HCT116 (cell line): ENCODE data around the gene PRPSAP1. TPM values are rescaled to one million over a fixed set of nuclear protein-coding genes. Genes with fewer than 3 reads are reported as not detected.

Source experiments
- ATAC-seq: fragments of 200-7000 bp; cut with Tn5 transposase; 2 replicates; pipeline ENCODE4 v1.9.1; 2020; ENCODE audit warnings: mild to moderate bottlenecking, moderate library complexity
- BruUV-seq: library from RNA; stranded (reverse); fragments of 400-500 nt; replicated peaks from 2 replicates; lab custom pipeline; 2021; lab: Mats Ljungman, UMichigan
- CTCF ChIA-PET: fragments of 300-600 bp; sonication (Branson Sonifier 250); formaldehyde crosslinking; loops from one replicate; lab custom pipeline; 2021; ENCODE audit warnings: antibody characterized with exemption; lab: Charles Lee
- POLR2A ChIA-PET: fragments of 300-600, 350-600 bp; sonication (Branson Sonifier 250); formaldehyde crosslinking; loops from one replicate; lab custom pipeline; 2021; ENCODE audit warnings: antibody characterized with exemption; lab: Charles Lee
- RAD21 ChIA-PET, 2 experiments: fragments of 300-600 bp; sonication (Branson Sonifier 250); formaldehyde crosslinking; loops; one replicate each; lab custom pipeline; 2023; ENCODE audit warnings: low total read pairs in 2 of 2; ENCODE audit not compliant: uncharacterized antibody in 2 of 2, unreplicated experiment in 2 of 2, low non-redundant PET in 1 of 2; lab: Charles Lee
- DNase-seq: peaks from one replicate; pipeline ENCODE4 v3.0.0-alpha.2; 2010; ENCODE audit warnings: low read depth, low spot score
- H2AFZ ChIP-seq: fragments of 200-600 bp; shearing (Covaris generic), sonication (generic); 2 replicates; pipeline ENCODE4 v1.6.1; 2017; ENCODE audit warnings: low read depth, mixed run types, mixed read lengths, antibody characterized with exemption, low read length; ENCODE audit not compliant: poor library complexity, severe bottlenecking
- H3K27ac ChIP-seq: 2 replicates; pipeline ENCODE4 v1.5.1; 2012; ENCODE audit warnings: low read depth, low read length
- H3K27me3 ChIP-seq: fragments of 200-600 bp; sonication (generic); 2 replicates; pipeline ENCODE4 v1.6.1; 2016; ENCODE audit warnings: mixed run types, low read length, mixed read lengths; ENCODE audit not compliant: insufficient read depth
- H3K36me3 ChIP-seq, 2 experiments: fragments of 200-500 bp in 1 of 2; fragments of 200-600 bp in 1 of 2; sonication (Bioruptor generic) in 1 of 2; sonication (generic) in 1 of 2; 2 replicates each; pipeline versions ENCODE4 v1.5.1 to v1.6.1; 2014 to 2016; ENCODE audit warnings: low read length in 2 of 2, inconsistent platforms in 1 of 2, mixed read lengths in 1 of 2, mixed run types in 1 of 2; ENCODE audit not compliant: insufficient read depth in 2 of 2, control insufficient read depth in 1 of 2
- H3K4me1 ChIP-seq, 2 experiments: fragments of 200-600 bp in 1 of 2; sonication (generic) in 1 of 2; 2 replicates each; pipeline versions ENCODE4 v1.5.1 to v1.6.1; 2012 to 2017; ENCODE audit warnings: low read length in 2 of 2, inconsistent platforms in 1 of 2, mild to moderate bottlenecking in 1 of 2, mixed read lengths in 1 of 2, mixed run types in 1 of 2, moderate library complexity in 1 of 2; ENCODE audit not compliant: insufficient read depth in 2 of 2, control insufficient read depth in 1 of 2
- H3K4me2 ChIP-seq: fragments of 200-600 bp; sonication (generic); 2 replicates; pipeline ENCODE4 v1.6.1; 2017; ENCODE audit warnings: mixed run types, low read length, mixed read lengths
- H3K4me3 ChIP-seq, 2 experiments: fragments of 200-600 bp in 1 of 2; sonication (generic) in 1 of 2; replicated peaks in 1 of 2; 2 replicates each; pipeline ENCODE4 v1.5.1; 2011 to 2016; ENCODE audit warnings: low read length in 2 of 2, control low read depth in 1 of 2, low read depth in 1 of 2, mild to moderate bottlenecking in 1 of 2, mixed read lengths in 1 of 2, mixed run types in 1 of 2
- H3K79me2 ChIP-seq: fragments of 200-600 bp; sonication (generic); 2 replicates; pipeline ENCODE4 v1.6.1; 2017; ENCODE audit warnings: mild to moderate bottlenecking, mixed run types, low read length, moderate library complexity, mixed read lengths; ENCODE audit not compliant: insufficient read depth
- H3K9ac ChIP-seq: fragments of 200-600 bp; sonication (generic); 2 replicates; pipeline ENCODE4 v1.6.1; 2016; ENCODE audit warnings: low read length, mixed read lengths
- H3K9me2 ChIP-seq: fragments of 200-600 bp; sonication (generic), shearing (Covaris generic); 2 replicates; pipeline ENCODE4 v1.6.1; 2017; ENCODE audit warnings: mixed run types, mild to moderate bottlenecking, moderate library complexity; ENCODE audit not compliant: insufficient read depth
- H3K9me3 ChIP-seq, 2 experiments: fragments of 200-500 bp in 1 of 2; fragments of 200-600 bp in 1 of 2; sonication (Bioruptor generic) in 1 of 2; sonication (generic) in 1 of 2; 2 replicates each; pipeline ENCODE4 v1.6.1; 2014 to 2017; ENCODE audit warnings: low read length in 2 of 2, mixed read lengths in 2 of 2, inconsistent platforms in 1 of 2, low read depth in 1 of 2, mild to moderate bottlenecking in 1 of 2, mixed run types in 1 of 2, moderate library complexity in 1 of 2; ENCODE audit not compliant: control insufficient read depth in 1 of 2, insufficient read depth in 1 of 2
- H4K20me1 ChIP-seq: fragments of 200-600 bp; sonication (generic), shearing (Covaris generic); 2 replicates; pipeline ENCODE4 v1.6.1; 2017; ENCODE audit warnings: mixed run types, mild to moderate bottlenecking, moderate library complexity; ENCODE audit not compliant: insufficient read depth
- POLR2A ChIP-seq: IDR thresholded peaks from 2 replicates; pipeline ENCODE4 v1.7.0; 2011; ENCODE audit warnings: borderline replicate concordance; ENCODE audit not compliant: insufficient read depth, insufficient read length; ENCODE audit errors: extremely low read depth
- REST ChIP-seq: IDR thresholded peaks from 2 replicates; pipeline ENCODE4 v1.6.1; 2012; ENCODE audit warnings: low read depth
- SIN3A ChIP-seq: IDR thresholded peaks from 2 replicates; pipeline ENCODE4 v1.6.1; 2012; ENCODE audit warnings: low read depth
- intact Hi-C: fragments of 100-400 bp; cut with micrococcal nuclease; formaldehyde crosslinking; loops from 2 replicates; pipeline ENCODE4 v1.10.0; 2022
- total RNA-seq: library from RNA; stranded (reverse); gene quantifications from one replicate; pipeline ENCODE4 v1.2.1, GENCODE V29; 2021; ENCODE audit not compliant: unreplicated experiment

PRPSAP1 gene
- total RNA-seq, 1 experiment from 2014 or later = 81.4 TPM

GRCh38 chr17:76278268-76278908 lies 75.3 kb downstream of the PRPSAP1 start:
- H2AFZ ChIP-seq = no peak overlapping the region
- no peak overlapping the region for H3K9ac ChIP-seq
- no peaks in the 10 kb centered on the region for H3K9me3 ChIP-seq
- H3K4me3 ChIP-seq = no peak overlapping the region
- no peaks in the 10 kb centered on the region for H3K27me3 ChIP-seq
- H3K4me2 ChIP-seq = no peak overlapping the region
- no peaks in the 10 kb centered on the region for H3K36me3 ChIP-seq
- peaks cover 0 to 15% of the 10 kb centered on the region in 2 experiments; a peak in 2 of 4 replicates for H3K4me1 ChIP-seq
- no peak overlapping the region; the same call in 1 of the 2 replicates for H3K27ac ChIP-seq
- ChIA-PET CTCF (interaction anchor here (1.8 to 5.1 kb wide), 6 partner anchors 11 to 264 kb away, joined by 11 to 132 read pairs (median 20); partner anchors contain the start of genes EXOC7 and UBALD2), RAD21 (interaction anchor here in 1 of 2 experiments (1.2 kb wide), 1 partner anchor 264 kb away, joined by 4 read pairs; no protein-coding TSS in a partner anchor), POLR2A (interaction anchor here (2.2 kb wide), 1 partner anchor 157 kb away, joined by 5 read pairs; no protein-coding TSS in a partner anchor)
- H4K20me1 ChIP-seq = no peaks in the 10 kb centered on the region
- TF ChIP-seq REST (no peak), SIN3A (no peak), POLR2A (no peak)
- DNase-seq = no peak
- no peak for ATAC-seq
- no TSS peak for BruUV-seq
- intact Hi-C loops = loop anchor here (2.0 to 5.0 kb wide), 2 partner anchors 251 to 264 kb away; partner anchors contain the start of gene EVPL
- no peaks in the 10 kb centered on the region for H3K9me2 ChIP-seq
- H3K79me2 ChIP-seq = no peaks in the 10 kb centered on the region
